WTC11 (cell line): Measurements from ENCODE around the gene PXT1.

Experiments used
- TP53 ChIP-seq: sonication (generic); formaldehyde crosslinking; IDR thresholded peaks from 2 replicates; pipeline ENCODE4 v1.8.1; 2023; ENCODE audit warnings: mild to moderate bottlenecking, missing genetic modification reagents
- TF ChIP-seq, protein P1 (sequence below): fragments of 200-600 bp; IDR thresholded peaks from 2 replicates; pipeline ENCODE4 v1.8.0; 2022; ENCODE audit warnings: antibody characterized with exemption
- TF ChIP-seq, protein P2 (sequence below): sonication (generic); formaldehyde crosslinking; IDR thresholded peaks from 2 replicates; pipeline ENCODE4 v1.8.1; 2022; ENCODE audit warnings: low read depth, missing genetic modification reagents, borderline replicate concordance
- TF ChIP-seq, protein P3 (sequence below): sonication (generic); formaldehyde crosslinking; conservative IDR thresholded peaks from 2 replicates; pipeline ENCODE4 v1.8.1; 2023; ENCODE audit warnings: mild to moderate bottlenecking, low read depth, missing genetic modification reagents, moderate library complexity

DNA sequence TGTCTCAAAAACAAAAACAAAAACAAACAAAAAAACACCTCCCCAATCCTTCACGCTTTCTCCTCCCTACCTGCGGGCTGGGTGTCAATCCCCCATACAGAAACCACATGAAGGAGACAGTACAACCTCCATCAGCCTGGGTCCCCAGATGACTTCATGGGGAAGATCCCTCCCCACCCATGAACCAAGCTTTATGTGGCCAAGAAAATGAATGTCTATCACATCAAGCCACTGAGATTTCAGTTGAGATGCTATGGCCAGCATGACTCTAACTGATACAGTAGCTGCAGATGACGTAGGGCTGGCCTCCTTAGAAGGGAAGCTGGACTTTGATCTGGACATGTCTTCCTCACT, 84.8 kb downstream of the PXT1 start:
- TF ChIP-seq, protein P1, sequence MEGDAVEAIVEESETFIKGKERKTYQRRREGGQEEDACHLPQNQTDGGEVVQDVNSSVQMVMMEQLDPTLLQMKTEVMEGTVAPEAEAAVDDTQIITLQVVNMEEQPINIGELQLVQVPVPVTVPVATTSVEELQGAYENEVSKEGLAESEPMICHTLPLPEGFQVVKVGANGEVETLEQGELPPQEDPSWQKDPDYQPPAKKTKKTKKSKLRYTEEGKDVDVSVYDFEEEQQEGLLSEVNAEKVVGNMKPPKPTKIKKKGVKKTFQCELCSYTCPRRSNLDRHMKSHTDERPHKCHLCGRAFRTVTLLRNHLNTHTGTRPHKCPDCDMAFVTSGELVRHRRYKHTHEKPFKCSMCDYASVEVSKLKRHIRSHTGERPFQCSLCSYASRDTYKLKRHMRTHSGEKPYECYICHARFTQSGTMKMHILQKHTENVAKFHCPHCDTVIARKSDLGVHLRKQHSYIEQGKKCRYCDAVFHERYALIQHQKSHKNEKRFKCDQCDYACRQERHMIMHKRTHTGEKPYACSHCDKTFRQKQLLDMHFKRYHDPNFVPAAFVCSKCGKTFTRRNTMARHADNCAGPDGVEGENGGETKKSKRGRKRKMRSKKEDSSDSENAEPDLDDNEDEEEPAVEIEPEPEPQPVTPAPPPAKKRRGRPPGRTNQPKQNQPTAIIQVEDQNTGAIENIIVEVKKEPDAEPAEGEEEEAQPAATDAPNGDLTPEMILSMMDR: no peak
- TF ChIP-seq, protein P2, sequence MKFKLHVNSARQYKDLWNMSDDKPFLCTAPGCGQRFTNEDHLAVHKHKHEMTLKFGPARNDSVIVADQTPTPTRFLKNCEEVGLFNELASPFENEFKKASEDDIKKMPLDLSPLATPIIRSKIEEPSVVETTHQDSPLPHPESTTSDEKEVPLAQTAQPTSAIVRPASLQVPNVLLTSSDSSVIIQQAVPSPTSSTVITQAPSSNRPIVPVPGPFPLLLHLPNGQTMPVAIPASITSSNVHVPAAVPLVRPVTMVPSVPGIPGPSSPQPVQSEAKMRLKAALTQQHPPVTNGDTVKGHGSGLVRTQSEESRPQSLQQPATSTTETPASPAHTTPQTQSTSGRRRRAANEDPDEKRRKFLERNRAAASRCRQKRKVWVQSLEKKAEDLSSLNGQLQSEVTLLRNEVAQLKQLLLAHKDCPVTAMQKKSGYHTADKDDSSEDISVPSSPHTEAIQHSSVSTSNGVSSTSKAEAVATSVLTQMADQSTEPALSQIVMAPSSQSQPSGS (CRISPR knock-in tag): no peak
- TF ChIP-seq TP53 (CRISPR knock-in tag): no peak
- TF ChIP-seq, protein P3, sequence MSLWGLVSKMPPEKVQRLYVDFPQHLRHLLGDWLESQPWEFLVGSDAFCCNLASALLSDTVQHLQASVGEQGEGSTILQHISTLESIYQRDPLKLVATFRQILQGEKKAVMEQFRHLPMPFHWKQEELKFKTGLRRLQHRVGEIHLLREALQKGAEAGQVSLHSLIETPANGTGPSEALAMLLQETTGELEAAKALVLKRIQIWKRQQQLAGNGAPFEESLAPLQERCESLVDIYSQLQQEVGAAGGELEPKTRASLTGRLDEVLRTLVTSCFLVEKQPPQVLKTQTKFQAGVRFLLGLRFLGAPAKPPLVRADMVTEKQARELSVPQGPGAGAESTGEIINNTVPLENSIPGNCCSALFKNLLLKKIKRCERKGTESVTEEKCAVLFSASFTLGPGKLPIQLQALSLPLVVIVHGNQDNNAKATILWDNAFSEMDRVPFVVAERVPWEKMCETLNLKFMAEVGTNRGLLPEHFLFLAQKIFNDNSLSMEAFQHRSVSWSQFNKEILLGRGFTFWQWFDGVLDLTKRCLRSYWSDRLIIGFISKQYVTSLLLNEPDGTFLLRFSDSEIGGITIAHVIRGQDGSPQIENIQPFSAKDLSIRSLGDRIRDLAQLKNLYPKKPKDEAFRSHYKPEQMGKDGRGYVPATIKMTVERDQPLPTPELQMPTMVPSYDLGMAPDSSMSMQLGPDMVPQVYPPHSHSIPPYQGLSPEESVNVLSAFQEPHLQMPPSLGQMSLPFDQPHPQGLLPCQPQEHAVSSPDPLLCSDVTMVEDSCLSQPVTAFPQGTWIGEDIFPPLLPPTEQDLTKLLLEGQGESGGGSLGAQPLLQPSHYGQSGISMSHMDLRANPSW (CRISPR knock-in tag): no peak
